Stimulated activated CD8-positive, alpha-beta memory T cell treated with anti-CD3 and anti-CD28 coated beads, Interleukin-4, amount 100 ng/mL, for 24 hours (primary cell): ENCODE data around the gene SLC23A2.
"Not testable (repeated sequence)": the region's sequence is repeated elsewhere in the genome, so short reads cannot be mapped to it uniquely, and the experiment has no call there.

Experiments used
- DNase-seq: peaks from one replicate; pipeline ENCODE4 v3.0.0-alpha.2; 2020; ENCODE audit warnings: low read depth

The SLC23A2 gene

GRCh38 chr20:4876301-4876700 is 125.0 kb downstream of the SLC23A2 start:
- DNase-seq = no peak

- DNase-seq = no peak
Measured at GRCh38 chr20:4875578-4876067, 125.7 kb downstream of the SLC23A2 start.

GRCh38 chr20:4873396-4873795 is 127.9 kb downstream of the SLC23A2 start:
- DNase-seq = no peak

GRCh38 chr20:4871486-4871885 is 129.8 kb downstream of the SLC23A2 start:
- DNase-seq = no peak

GRCh38 chr20:4870906-4871305 is 130.4 kb downstream of the SLC23A2 start:
- no peak for DNase-seq

GRCh38 chr20:4869290-4870193 is 131.8 kb downstream of the SLC23A2 start:
- no peak for DNase-seq

- no peak for DNase-seq
Measured at GRCh38 chr20:4867051-4867450, 134.3 kb downstream of the SLC23A2 start.

- no peak for DNase-seq
Measured at GRCh38 chr20:4866429-4866828, 134.9 kb downstream of the SLC23A2 start.

- DNase-seq = no peak
Measured at GRCh38 chr20:4864311-4864752, 137.0 kb downstream of the SLC23A2 start.

GRCh38 chr20:4862661-4863060 is 138.6 kb downstream of the SLC23A2 start:
- DNase-seq = no peak

GRCh38 chr20:4861961-4862360 is 139.3 kb downstream of the SLC23A2 start:
- no peak for DNase-seq

- DNase-seq = no peak
Measured at GRCh38 chr20:4858000-4858399, 143.3 kb downstream of the SLC23A2 start.

- DNase-seq = no peak
Measured at GRCh38 chr20:4856022-4856755, 145.1 kb downstream of the SLC23A2 start.

GRCh38 chr20:4855555-4855954 is 145.8 kb downstream of the SLC23A2 start:
- DNase-seq = no peak

GRCh38 chr20:4855097-4855496 is 146.2 kb downstream of the SLC23A2 start:
- no peak for DNase-seq

- no peak for DNase-seq
Measured at GRCh38 chr20:4854561-4854901, 146.8 kb downstream of the SLC23A2 start.

- no peak for DNase-seq
Measured at GRCh38 chr20:4853757-4854560, 147.4 kb downstream of the SLC23A2 start.

GRCh38 chr20:4853004-4853403 is 148.3 kb downstream of the SLC23A2 start:
- no peak for DNase-seq

GRCh38 chr20:4850960-4851359 is 150.3 kb downstream of the SLC23A2 start:
- DNase-seq = no peak

- not testable (repeated sequence) for DNase-seq
Measured at GRCh38 chr20:4848829-4849228, 152.5 kb downstream of the SLC23A2 start.

GRCh38 chr20:4848041-4848440 is 153.3 kb downstream of the SLC23A2 start:
- DNase-seq = no peak

GRCh38 chr20:4846821-4847220 is 154.5 kb downstream of the SLC23A2 start:
- no peak for DNase-seq
